Activated T-cell treated with anti-CD3 and anti-CD28 coated beads, Interleukin-2, amount 50 U/mL, for 72 hours (primary cell): Measurements from ENCODE around the gene SUGP2. TPM values are rescaled to one million over a fixed set of nuclear protein-coding genes. Genes with fewer than 3 reads are reported as not detected.

ENCODE experiments used
- ATAC-seq, 2 donors: fragments of 150-1000 bp; cut with Tn5 transposase; replicated peaks in 1 of 2; 2 replicates each; pipeline ENCODE4 v1.10.0; 2021; ENCODE audit warnings: moderate library complexity in 2 of 2, mild to moderate bottlenecking in 1 of 2
- DNase-seq, 2 donors: peaks; one replicate each; pipeline ENCODE4 v3.0.0; 2021 to 2022; ENCODE audit warnings: mixed read lengths in 1 of 2
- H3K27ac Mint-ChIP-seq: one replicate; pipeline ENCODE4 v1.8.0; 2022; ENCODE audit warnings: mild to moderate bottlenecking, moderate library complexity, mixed read lengths
- H3K27me3 Mint-ChIP-seq: one replicate; pipeline ENCODE4 v1.8.0; 2022; ENCODE audit warnings: low read depth, mixed read lengths
- H3K36me3 Mint-ChIP-seq, 2 donors: one replicate each; pipeline ENCODE4 v1.8.0; 2022; ENCODE audit warnings: mixed read lengths in 2 of 2, mild to moderate bottlenecking in 1 of 2; ENCODE audit not compliant: insufficient read depth in 2 of 2
- H3K4me1 Mint-ChIP-seq: one replicate; pipeline ENCODE4 v1.8.0; 2022; ENCODE audit warnings: low read depth, mixed read lengths
- H3K4me3 Mint-ChIP-seq, 2 donors: one replicate each; pipeline ENCODE4 v1.8.0; 2022; ENCODE audit warnings: mild to moderate bottlenecking in 2 of 2, mixed read lengths in 2 of 2, moderate library complexity in 2 of 2
- H3K9me3 Mint-ChIP-seq, 2 donors: one replicate each; pipeline ENCODE4 v1.8.0; 2022; ENCODE audit warnings: mixed read lengths in 2 of 2
- total RNA-seq, 2 donors: library from RNA; stranded (reverse); gene quantifications; one replicate each; pipeline ENCODE4 v1.2.3, GENCODE V29; 2022

The SUGP2 gene
- total RNA-seq, 2 donors from 2014 or later = 106 to 122 TPM

GRCh38 chr19:18989316-18989715 lies 44.0 kb downstream of the SUGP2 start:
- Mint-ChIP-seq H3K36me3 (peaks cover 5 to 8% of the 10 kb centered on the region in 2 donors), H3K4me1 (no peaks in the 10 kb centered on the region), H3K4me3 (no peak overlapping the region), H3K27me3 (no peaks in the 10 kb centered on the region), H3K9me3 (no peaks in the 10 kb centered on the region), H3K27ac (no peak overlapping the region)
- ATAC-seq (no peak), DNase-seq (no peak)

GRCh38 chr19:18987456-18987855 lies 45.9 kb downstream of the SUGP2 start:
- H3K36me3 Mint-ChIP-seq = no peaks in the 10 kb centered on the region
- no peaks in the 10 kb centered on the region for H3K4me1 Mint-ChIP-seq
- no peaks in the 10 kb centered on the region for H3K27me3 Mint-ChIP-seq
- H3K9me3 Mint-ChIP-seq = no peaks in the 10 kb centered on the region
- DNase-seq = no peak
- ATAC-seq = no peak
- no peak overlapping the region for H3K4me3 Mint-ChIP-seq
- no peak overlapping the region for H3K27ac Mint-ChIP-seq

- no peak for DNase-seq
Measured at GRCh38 chr19:18985257-18985656, 48.1 kb downstream of the SUGP2 start.

GRCh38 chr19:18984251-18984650 lies 49.1 kb downstream of the SUGP2 start:
- ATAC-seq = no peak
- H3K9me3 Mint-ChIP-seq = no peaks in the 10 kb centered on the region
- no peak overlapping the region for H3K4me3 Mint-ChIP-seq
- DNase-seq = no peak
- no peaks in the 10 kb centered on the region for H3K27me3 Mint-ChIP-seq
- no peak overlapping the region for H3K27ac Mint-ChIP-seq
- H3K36me3 Mint-ChIP-seq = no peaks in the 10 kb centered on the region
- H3K4me1 Mint-ChIP-seq = no peaks in the 10 kb centered on the region

More at GRCh38 chr19:18985257-18985656, 48.1 kb downstream of the SUGP2 start:
- no peak for ATAC-seq
- Mint-ChIP-seq H3K9me3 (no peaks in the 10 kb centered on the region), H3K4me3 (no peak overlapping the region), H3K4me1 (no peaks in the 10 kb centered on the region), H3K36me3 (no peaks in the 10 kb centered on the region), H3K27ac (no peak overlapping the region), H3K27me3 (no peaks in the 10 kb centered on the region)

GRCh38 chr19:18982669-18983068 lies 50.6 kb downstream of the SUGP2 start:
- Mint-ChIP-seq H3K4me3 (no peak overlapping the region), H3K9me3 (no peaks in the 10 kb centered on the region), H3K4me1 (no peaks in the 10 kb centered on the region), H3K36me3 (no peaks in the 10 kb centered on the region), H3K27me3 (no peaks in the 10 kb centered on the region), H3K27ac (no peak overlapping the region)
- ATAC-seq = no peak
- no peak for DNase-seq

GRCh38 chr19:18980432-18981020 lies 52.8 kb downstream of the SUGP2 start:
- Mint-ChIP-seq H3K27me3 (no peaks in the 10 kb centered on the region), H3K36me3 (no peaks in the 10 kb centered on the region), H3K9me3 (no peaks in the 10 kb centered on the region), H3K27ac (no peak overlapping the region), H3K4me3 (no peak overlapping the region), H3K4me1 (no peaks in the 10 kb centered on the region)
- DNase-seq (no peak), ATAC-seq (no peak)

- Mint-ChIP-seq H3K9me3 (no peaks in the 10 kb centered on the region), H3K36me3 (no peaks in the 10 kb centered on the region), H3K4me1 (no peaks in the 10 kb centered on the region)
Measured at GRCh38 chr19:18978616-18979015, 54.7 kb downstream of the SUGP2 start.

GRCh38 chr19:18975869-18976268 lies 57.4 kb downstream of the SUGP2 start:
- Mint-ChIP-seq H3K36me3 (no peaks in the 10 kb centered on the region), H3K9me3 (no peaks in the 10 kb centered on the region), H3K27me3 (no peaks in the 10 kb centered on the region), H3K4me1 (no peaks in the 10 kb centered on the region), H3K4me3 (no peak overlapping the region), H3K27ac (no peak overlapping the region)
- DNase-seq = no peak
- no peak for ATAC-seq

More at GRCh38 chr19:18978616-18979015, 54.7 kb downstream of the SUGP2 start:
- Mint-ChIP-seq H3K27me3 (no peaks in the 10 kb centered on the region), H3K4me3 (no peak overlapping the region), H3K27ac (no peak overlapping the region)
- ATAC-seq (no peak), DNase-seq (no peak)

GRCh38 chr19:18975011-18975410 lies 58.3 kb downstream of the SUGP2 start:
- Mint-ChIP-seq H3K4me3 (no peak overlapping the region), H3K36me3 (no peaks in the 10 kb centered on the region), H3K27me3 (no peaks in the 10 kb centered on the region), H3K4me1 (no peaks in the 10 kb centered on the region), H3K9me3 (no peaks in the 10 kb centered on the region), H3K27ac (no peak overlapping the region)
- DNase-seq (no peak), ATAC-seq (no peak)

GRCh38 chr19:18972851-18973250 lies 60.5 kb downstream of the SUGP2 start:
- Mint-ChIP-seq H3K9me3 (no peaks in the 10 kb centered on the region), H3K4me3 (no peak overlapping the region), H3K36me3 (peaks cover 1 to 3% of the 10 kb centered on the region in 2 donors), H3K4me1 (no peaks in the 10 kb centered on the region), H3K27me3 (no peaks in the 10 kb centered on the region), H3K27ac (no peak overlapping the region)
- DNase-seq (no peak), ATAC-seq (no peak)

GRCh38 chr19:18972301-18972811 lies 61.0 kb downstream of the SUGP2 start:
- Mint-ChIP-seq H3K9me3 (no peaks in the 10 kb centered on the region), H3K4me1 (no peaks in the 10 kb centered on the region), H3K27me3 (no peaks in the 10 kb centered on the region), H3K36me3 (peaks cover 1 to 3% of the 10 kb centered on the region in 2 donors), H3K27ac (no peak overlapping the region), H3K4me3 (no peak overlapping the region)
- no peak for DNase-seq
- no peak for ATAC-seq

- Mint-ChIP-seq H3K9me3 (no peaks in the 10 kb centered on the region), H3K27me3 (no peaks in the 10 kb centered on the region), H3K36me3 (peaks cover 1 to 3% of the 10 kb centered on the region in 2 donors), H3K27ac (no peak overlapping the region), H3K4me1 (no peaks in the 10 kb centered on the region), H3K4me3 (no peak overlapping the region)
- ATAC-seq = no peak
- DNase-seq = no peak
Measured at GRCh38 chr19:18969931-18970659, 63.2 kb downstream of the SUGP2 start.

GRCh38 chr19:18967358-18968146 lies 65.8 kb downstream of the SUGP2 start:
- H3K27ac Mint-ChIP-seq = no peak overlapping the region
- no peaks in the 10 kb centered on the region for H3K9me3 Mint-ChIP-seq
- peaks cover 1 to 3% of the 10 kb centered on the region in 2 donors for H3K36me3 Mint-ChIP-seq
- peaks cover 6% of the 10 kb centered on the region for H3K27me3 Mint-ChIP-seq
- ATAC-seq = no peak
- H3K4me1 Mint-ChIP-seq = no peaks in the 10 kb centered on the region
- no peak overlapping the region for H3K4me3 Mint-ChIP-seq
- DNase-seq = no peak
